ENCODE results near the gene OSBPL10.

OSBPL10 gene

DNA sequence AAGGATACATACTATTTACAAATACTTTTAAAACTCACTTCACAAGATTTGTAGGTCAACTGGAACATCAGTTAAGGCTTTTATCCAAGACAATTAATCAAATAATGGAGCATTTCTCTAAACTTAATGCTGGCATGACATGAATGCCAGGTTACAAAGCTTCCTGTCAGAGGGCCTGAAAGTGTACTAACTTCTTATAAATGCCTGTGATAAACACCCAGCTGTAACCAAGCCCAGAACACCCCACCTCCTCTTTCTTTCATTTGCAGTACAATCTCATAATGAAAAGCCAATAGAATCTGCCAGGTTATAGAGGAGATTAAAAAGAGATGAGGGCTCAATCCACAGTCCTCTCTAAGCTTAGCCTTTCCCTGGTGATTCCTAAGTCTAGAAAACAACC is 214.4 kb downstream of the OSBPL10 start:
- no peak for DNase-seq

DNA sequence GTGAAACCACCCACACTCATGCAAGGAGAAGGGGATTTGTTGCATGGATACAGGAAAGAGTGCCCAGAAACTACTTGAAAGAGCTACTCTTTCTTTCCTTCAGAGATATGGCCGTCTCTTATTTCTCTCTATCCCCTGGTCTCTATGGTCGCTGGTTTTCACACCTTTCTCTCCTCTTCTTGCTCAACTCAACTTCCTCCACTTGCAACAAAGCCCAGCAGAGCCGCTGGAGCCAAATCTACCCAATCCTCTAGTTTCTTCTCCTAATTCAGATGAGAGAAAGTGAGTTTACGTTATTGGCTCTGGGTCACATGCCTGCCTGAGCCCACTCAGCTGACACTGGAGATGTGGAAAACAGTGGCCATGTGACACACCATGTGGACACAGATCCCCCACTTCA is 215.2 kb downstream of the OSBPL10 start:
- DNase-seq = no peak

DNA sequence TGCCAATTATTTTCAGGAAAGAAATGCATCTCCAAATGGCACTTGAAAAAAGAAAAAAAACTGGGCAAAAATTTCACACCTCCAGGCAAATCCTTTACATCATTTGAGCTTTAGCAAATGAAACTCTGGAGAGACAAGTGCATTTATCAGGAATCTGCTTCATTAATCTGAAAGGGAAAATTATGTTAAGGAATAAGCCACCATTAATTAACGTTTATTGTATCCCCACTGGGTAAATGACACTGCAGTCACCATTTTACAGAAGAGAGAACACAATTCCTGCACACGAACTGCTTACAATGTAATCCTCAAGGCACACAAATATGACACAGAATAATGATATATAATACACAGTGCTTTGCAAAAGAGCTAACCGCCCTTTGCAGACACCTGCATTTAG is 217.3 kb downstream of the OSBPL10 start:
- no peak for DNase-seq

DNA sequence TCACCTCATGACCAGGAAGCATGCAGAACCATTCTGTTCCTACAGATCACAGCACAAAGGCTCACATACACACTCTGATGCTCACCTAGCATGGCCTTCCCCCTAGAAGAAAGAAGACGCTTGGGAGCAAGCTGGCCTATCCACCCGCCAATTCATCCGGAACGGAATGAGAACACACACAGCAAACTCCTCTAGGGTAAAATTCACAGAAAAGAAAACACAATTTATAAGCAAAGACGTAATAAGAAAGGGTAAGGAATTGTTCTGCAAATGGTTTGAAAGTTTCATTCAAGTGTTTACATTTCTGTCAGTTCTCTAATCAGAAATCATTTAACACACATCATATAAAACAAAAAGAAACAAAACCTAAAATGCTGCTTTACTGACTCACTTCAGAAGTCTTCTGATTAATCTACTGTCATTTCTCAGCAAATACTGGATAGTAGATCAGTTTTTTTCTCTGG is 218.1 kb downstream of the OSBPL10 start:
- no peak for DNase-seq

DNA sequence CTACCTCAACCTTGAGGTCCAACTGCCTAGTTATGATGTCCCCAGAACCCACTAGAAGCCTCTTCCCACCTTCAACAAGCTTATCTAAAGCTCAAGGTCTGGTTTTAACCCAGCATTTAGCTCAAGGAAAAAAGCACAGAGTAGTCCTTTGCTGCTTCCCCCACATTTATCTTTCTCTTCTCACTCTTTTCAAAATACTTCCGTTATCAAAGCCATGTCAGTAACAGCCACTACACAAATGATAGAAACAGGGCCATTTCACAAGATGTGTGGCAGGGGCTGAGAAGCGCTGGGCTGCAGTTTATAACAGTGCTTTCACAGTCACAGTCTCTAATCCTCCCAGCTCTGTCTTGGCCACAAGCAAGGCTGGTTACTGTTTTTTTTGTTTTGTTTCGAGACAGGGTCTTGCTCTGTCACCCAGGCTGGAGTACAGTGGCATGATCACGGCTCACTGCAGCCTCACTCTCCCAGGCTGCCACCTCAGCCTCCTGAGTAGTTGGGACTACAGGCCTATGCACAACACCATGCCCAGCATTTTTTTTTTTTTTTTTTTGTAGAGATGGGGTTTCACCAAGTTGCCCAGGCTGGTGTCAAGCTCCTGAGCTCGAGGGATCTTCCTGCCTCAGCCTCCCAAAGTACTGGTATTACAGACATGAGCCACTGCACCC is 218.8 kb downstream of the OSBPL10 start:
- DNase-seq = no peak

DNA sequence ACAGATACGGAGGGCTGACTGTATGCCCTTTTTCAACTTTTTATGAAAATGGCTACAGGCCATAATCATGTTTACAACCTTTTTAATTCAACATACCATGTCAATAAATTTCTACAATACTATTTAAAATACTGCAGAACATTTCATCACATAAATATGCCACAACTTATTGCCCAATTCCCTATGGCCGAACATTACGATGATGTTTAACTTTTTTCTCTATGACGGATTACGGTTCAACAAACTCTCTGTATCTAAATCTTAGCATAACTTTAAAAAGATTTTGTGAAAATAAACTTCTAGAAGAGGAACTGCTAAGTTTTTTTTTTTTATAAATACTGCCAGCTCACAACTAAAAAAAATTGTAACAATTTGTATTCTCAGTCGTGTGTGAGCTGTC is 220.4 kb downstream of the OSBPL10 start:
- no peak for DNase-seq

DNA sequence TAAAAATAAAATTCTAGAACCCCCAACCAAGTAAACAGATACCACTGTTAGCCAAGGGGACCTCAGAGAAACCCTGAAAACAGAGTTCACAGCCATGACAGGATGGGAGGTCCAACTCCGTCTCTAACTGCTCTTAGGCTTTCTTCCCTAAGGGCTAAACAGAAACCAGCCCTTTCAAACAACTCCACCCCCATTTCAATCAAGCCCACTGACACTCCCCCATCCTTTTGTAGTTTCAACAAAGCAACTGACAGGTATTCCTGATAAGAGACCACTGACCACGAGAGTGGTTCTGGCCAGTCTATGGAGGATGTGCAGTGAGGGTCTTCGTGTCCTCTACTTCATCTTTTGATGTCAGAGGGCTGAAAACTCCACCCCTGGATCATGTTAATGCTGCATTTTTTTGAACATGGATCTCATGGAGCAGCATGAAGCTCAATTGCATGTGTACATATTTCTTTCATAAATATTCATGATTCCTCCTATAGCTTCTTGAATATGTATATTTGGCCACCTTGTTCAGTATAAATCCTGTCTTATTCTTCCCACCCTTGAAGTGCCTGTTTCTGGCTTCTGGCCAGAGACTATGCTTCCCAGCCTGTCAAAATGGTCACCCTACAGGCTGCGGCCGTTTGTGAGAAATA is 222.6 kb downstream of the OSBPL10 start:
- no peak for DNase-seq

DNA sequence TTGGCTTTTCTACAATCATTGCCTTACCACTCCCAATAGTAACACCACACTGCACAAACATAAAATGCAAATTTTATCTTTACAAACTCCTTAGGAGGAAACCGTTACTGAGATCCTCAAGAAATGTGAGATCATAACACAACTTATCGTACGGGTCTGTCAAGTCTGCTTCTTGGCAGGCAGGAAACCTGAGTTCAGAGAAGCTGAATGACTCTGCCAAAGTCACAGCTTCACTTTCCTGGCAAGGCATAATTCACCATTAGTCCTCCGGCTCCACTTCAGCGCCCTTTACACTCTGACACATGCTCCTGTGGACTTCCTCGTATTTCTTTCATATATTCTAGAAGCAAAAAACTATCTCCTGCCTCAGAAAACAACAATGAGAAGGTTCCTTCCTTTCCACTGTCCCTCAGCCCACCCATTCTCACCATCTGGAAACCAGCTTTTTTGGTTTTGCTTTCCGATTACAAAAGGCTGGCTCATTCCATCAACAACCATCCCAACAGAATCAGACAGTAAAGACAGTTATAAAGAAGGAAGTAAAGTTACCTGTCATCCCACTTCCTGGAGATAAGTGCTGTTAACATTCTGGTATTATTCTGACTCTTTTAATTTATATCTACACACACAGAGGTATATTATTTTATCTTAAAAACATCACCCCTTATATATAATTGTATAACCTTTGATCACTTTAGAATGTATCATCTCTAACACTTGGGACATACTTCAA is 225.0 kb downstream of the OSBPL10 start:
- no peak for DNase-seq

DNA sequence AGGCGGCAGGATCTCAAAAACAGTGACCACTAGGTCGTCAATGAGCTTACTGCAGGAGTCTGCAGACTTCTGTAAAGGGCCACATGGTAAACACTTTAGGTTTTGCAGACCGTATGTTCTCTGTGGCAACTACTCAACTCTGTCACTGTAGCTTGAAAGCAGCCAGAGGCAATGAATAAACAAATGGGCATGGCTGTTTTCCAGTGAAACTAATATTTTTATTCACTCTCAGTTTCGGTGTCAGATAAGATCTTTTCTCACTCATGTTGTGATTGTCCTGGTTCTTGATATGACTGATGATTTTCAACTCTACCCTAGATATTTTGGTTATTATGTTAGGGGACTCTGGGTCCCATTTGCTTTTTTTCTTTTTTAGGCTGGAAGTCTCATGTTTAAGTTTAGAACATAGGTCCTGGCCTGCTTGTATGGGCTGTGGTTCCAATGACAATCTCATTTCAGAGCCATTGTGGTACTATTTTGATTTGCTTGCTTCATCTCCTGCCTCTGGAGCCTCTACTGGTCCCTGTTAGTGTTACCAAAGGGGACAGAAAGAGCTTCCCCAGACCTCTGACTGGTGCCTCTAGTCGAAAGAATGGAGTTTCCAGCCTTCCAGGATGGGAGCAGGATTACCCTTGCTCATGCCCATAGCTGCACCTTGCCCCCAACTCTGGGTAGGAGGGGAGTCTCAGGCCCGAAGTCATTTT is 226.3 kb downstream of the OSBPL10 start:
- DNase-seq = no peak

DNA sequence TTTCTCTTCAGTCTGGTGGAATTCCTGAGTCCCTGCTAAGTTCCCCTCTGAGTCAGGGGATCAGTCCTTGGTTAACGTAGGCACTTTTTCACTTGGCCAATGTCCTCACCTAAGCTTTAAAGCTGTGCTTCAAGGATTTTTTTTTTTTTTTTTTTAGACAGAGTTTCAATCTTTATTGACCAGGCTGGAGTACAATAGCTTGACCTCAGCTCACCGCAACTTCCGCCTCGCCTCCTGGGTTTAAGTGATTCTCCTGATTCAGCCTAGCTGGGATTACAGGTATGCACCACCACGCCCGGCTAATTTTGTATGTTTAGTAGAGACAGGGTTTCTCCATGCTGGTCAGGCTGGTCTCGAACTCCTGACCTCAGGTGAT is 228.0 kb downstream of the OSBPL10 start:
- no peak for DNase-seq

DNA sequence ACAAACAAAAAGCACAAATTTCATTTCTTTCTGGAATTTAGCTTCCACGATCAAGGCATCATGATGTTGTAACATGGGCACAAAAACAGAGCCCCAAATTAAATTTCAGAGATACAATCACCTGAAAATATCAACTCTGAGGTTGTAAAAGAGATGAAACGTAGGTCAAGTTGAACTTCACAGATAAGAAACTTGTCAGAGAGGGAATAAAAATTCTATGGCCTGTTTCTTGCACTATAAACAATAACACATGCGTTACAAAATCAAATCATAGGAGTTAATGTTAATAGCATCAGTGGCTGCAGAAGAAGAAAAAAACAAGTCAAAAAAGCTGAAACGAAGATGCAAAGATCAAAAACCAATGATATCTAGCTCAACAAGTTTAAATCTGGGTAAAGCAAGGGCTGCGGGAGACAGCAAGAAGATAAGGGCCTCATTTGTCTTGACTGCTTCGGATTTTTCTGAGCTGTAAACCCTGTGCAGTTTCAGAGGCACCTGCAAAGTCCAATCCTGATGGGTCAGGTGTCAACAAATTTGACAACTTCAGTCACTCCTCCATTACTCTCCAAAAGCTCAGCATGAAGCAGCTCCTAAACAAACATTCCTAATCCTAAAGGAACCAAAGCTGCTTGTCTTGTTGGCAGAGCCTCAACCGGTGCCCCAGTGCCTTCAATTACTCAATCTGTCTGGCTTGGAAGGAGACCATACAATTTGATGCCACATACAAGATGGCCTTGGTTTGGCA is 228.6 kb downstream of the OSBPL10 start:
- no peak for DNase-seq

DNA sequence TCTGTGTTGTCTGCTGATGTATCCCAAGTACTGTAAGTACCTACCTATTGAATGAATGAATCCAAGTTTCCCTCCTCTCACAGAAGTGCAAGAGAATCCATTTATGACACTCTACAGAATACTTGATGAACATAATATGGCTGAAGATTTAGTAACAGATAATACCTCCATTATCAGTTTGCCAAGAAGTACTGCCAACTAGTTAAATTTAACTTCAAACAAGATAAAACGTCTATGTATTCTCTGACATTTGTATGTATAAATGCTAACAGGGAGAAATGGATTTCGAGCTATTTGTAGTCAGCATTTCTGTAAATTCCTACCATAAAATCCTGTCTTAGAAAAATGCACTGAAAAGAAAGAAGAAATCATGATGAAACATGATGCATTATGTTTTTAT is 230.7 kb downstream of the OSBPL10 start:
- no peak for DNase-seq

DNA sequence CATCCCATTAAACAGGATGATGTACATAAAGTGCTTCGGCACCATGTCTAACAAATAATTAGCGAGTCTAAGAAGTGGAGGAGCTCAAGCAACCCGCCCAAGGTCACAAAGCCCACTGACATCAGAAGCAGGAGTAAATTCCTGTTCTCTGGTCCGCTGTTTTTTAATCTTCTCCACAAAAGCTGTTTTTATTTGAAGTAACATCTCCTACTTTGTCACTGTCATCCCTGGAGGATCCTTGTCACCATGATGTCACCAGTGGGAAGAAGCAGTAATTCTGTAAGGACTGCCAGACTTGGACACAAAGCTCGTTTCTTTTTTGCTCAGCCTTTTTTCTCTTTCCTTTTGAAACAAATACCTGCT is 232.1 kb downstream of the OSBPL10 start:
- no peak for DNase-seq

DNA sequence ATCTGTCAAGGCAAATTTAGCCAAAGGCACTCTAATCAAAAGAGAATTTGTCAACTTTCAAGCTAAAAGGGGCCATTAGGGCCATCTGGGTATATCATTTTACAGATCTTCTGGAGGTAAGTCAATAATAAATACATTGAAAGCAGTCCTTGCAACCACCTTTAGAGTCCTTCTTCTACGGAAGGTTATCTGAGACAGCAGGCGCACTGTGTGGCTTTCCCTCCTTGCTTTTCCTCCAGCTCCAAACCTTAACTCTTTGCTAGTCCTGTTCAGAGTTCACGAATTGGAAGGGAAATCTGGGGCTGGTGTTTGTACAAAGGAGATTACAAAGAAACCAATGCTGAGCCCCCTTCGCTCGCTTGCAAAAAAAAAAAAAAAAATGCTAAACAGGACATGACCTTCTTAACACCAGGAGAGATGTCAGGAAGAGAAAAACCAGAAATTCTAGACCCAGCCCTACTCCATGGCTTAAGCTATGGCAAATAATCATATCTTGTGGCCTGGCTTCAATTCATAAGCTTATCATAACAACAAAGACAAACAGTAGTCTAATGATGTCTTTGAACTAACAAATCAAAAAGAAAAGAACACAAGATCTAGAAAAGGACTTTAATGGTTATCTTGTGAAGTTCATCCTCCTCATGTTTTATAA is 232.7 kb downstream of the OSBPL10 start:
- no peak for DNase-seq

DNA sequence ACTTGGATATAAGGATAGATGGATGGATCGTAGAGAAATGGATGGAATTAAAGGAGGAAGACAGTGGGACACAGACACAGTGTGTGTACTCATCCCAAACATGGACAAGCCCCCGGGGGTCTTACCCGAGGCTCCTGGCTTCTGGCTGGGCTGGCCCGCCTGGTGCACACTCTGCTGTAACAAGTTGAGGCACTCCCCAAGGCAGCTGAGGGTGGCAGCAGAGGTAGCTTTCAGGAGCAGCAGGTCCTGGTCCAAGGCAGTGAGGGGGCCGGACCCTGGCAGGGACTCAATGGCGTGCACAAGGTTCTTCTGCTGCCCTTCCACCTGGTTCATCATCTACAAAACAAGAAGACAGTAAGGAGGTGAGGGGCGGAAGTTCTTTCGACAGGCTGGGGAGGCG is 233.3 kb downstream of the OSBPL10 start:
- DNase-seq = no peak

DNA sequence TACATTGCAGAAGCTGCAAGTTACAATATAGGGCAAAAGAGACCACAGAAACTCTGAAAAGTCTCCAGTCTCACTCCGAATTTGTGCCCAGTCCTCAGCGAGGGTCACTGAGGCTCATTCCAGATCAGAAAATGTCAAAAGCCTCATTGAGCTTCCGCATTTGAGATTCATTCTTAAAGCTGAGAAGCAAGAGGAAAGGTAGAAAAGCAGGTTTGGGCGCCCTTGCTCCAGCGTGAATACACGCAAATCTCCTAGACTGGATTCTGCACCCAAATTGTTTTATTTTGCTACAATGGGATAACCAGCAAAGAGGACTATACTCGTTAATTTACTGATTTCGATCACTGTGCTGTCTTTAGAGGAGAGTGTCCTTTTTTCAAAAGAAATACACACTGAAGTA is 236.1 kb downstream of the OSBPL10 start:
- no peak for DNase-seq

DNA sequence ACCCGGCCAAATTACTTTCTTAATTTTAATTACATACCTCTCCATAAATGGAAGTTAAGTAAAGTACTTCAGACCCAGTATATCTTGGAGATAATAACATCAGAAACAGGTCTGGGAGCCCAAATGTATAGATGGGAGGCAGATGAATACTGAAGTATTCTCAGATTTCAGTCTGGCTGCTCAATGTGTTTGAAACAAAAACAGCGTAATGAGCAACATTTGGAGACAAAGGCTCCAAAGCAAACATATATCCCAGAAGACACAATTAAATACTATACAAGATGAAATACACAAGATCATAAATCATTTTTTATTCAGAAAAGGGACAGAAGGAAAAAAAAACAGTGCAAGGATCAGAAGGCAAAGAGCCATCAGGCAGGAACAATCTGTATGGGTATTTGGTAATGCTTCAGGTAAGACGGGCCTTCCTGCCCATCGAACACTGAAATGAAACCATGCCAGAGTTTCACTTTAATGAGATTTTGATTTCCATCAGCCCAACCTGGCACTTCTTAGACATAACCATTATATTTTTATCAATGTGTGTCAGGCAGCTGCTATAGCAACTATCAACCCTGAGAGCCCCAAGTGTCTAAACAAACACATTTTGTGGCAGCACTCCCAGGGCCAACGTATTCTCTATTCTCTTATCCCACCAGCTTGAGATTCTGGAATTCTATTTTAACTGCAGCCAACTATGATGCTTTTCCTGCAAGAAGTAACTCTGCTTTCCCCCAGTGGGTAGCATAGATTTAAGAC is 237.6 kb downstream of the OSBPL10 start:
- no peak for DNase-seq

DNA sequence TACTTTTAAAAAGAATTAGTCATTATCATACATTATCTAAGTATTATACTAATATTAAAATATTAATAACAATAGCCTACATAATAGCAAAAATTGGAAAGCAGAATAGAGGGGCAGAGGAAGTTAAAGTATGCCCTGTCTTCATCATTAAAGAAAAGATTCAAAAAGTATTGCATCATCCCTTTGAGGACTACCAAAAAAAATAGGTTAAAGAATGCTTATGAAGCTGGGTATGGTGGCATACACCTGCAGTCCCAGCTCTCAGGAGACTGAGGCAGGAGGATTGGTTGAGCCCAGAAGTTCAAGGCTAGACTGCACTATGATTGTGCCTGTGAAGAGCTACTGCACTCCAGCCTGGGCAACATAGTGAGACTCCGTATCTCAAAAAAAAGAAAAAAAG is 240.7 kb downstream of the OSBPL10 start:
- no peak for DNase-seq

DNA sequence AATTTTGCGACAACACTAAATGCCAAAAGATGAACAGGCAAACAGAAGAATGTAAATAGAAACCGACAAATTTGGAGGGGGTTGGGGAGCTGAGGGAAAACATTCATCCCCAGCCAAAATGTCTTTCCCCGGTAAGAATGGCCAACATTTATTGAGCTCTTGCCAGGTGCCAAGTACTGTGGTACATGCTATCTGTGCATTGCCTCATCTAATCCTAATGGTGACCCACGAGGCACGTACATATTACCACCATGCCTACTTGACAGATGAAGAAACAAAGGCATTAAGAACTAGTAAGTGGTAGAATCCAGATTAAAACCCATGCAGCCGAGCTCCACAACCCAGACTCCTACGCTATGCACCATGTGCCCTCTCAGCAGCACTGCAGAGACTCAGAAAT is 242.7 kb downstream of the OSBPL10 start:
- no peak for DNase-seq

DNA sequence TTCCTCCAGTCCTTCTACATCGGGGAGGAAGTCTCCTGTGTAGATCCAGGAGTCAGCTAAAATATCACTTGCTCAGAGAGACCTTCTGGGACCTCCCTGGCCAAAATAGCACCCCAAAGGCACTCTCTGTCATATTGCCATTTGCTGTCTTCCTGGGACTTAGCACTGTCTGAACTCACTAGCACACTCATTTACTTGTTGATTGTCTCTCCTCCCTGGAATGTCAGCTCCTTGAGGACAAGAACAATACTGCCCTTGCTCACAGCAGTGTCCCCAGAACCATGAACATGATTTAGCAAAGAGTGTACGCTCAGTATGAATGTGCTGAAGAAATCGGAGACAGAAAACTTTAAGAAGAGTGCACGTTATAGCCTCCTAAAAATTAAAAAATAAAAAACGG is 245.4 kb downstream of the OSBPL10 start:
- DNase-seq = no peak

DNA sequence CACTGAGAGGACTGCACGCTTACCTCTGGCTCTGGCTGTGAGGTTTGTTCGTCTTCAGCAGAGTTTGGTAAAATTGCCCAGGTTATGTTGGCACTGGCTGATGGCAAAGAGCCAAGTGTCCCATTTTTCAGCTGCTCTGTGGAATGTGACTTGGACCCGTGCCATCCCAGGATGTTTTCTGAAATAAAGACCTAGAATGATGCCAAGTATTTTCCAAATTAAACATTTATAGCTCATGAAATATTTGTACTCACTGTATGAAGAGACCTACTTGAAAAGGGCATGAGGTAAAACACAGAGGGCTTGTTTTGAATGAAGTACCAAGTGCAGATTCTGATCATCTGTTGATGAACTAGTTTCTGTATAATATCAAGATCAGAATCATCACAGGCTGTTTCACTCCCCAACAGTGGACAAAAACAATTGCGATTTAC is 247.8 kb downstream of the OSBPL10 start:
- no peak for DNase-seq

DNA sequence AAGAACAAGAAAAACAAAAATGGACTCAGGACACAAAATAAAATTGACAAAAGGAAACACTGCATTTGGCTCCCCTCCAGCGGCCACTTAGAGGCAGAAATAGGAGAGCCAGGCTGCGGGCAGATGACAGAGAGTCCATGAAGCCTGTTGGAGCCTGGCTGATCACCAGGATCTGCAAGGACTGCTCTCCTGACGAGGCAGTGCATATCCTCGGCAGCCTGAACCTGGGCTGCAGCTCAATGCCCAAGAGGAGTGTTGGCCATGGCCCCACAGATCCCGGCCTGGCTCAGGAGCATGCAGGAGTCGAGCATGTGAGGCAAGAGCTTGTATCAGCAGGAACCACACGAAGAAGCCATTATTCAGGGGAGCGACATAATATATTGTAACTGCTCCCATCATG is 248.5 kb downstream of the OSBPL10 start:
- no peak for DNase-seq
